Epidermal melanocyte (primary cell): ENCODE measurements around the gene MEFV.

Experiments
- DNase-seq: peaks from one replicate; pipeline ENCODE4 v3.0.0; 2011; ENCODE audit warnings: low spot score; ENCODE audit not compliant: insufficient read length

Gene MEFV

GRCh38 chr16:3266873-3267537, 10.6 kb upstream of the MEFV start:
- peak; percentile 62 for DNase-seq

GRCh38 chr16:3264137-3265036, 8.0 kb upstream of the MEFV start:
- DNase-seq, result peak; percentile 96

- no peak for DNase-seq
Measured at GRCh38 chr16:3262517-3262916, 6.1 kb upstream of the MEFV start.

- no peak for DNase-seq
Measured at GRCh38 chr16:3259836-3260235, 3.4 kb upstream of the MEFV start.

- DNase-seq, result no peak
Measured at GRCh38 chr16:3256866-3257465, 533 bp upstream of the MEFV start.

GRCh38 chr16:3254309-3254708, 2.1 kb downstream of the MEFV start:
- DNase-seq, result no peak

- no peak for DNase-seq
Measured at GRCh38 chr16:3252967-3253366, 3.5 kb downstream of the MEFV start.

- DNase-seq, result no peak
Measured at GRCh38 chr16:3249451-3249850, 7.0 kb downstream of the MEFV start.

GRCh38 chr16:3249020-3249419, 7.4 kb downstream of the MEFV start:
- DNase-seq, result no peak

- no peak for DNase-seq
Measured at GRCh38 chr16:3248596-3248995, 7.8 kb downstream of the MEFV start.

- DNase-seq, result no peak
Measured at GRCh38 chr16:3246876-3247275, 9.6 kb downstream of the MEFV start.

GRCh38 chr16:3246002-3246401, 10.4 kb downstream of the MEFV start:
- DNase-seq, result no peak

GRCh38 chr16:3243882-3244281, 12.6 kb downstream of the MEFV start:
- no peak for DNase-seq

- DNase-seq, result no peak
Measured at GRCh38 chr16:3242709-3243108, 13.7 kb downstream of the MEFV start.

GRCh38 chr16:3241761-3242160, 14.7 kb downstream of the MEFV start:
- DNase-seq, result no peak

GRCh38 chr16:3235856-3236669, 20.4 kb downstream of the MEFV start:
- DNase-seq, result no peak

- peak; percentile 92 for DNase-seq
Measured at GRCh38 chr16:3234857-3235561, 21.4 kb downstream of the MEFV start, which contains the start of gene ZNF200. ZNF200 (minus strand) TSS chr16:3235158; CDS start chr16:3233755, 1,403 bp downstream.

GRCh38 chr16:3234543-3234856, 21.9 kb downstream of the MEFV start:
- DNase-seq, result no peak

- DNase-seq, result no peak
Measured at GRCh38 chr16:3223913-3224515, 32.4 kb downstream of the MEFV start.

- no peak for DNase-seq
Measured at GRCh38 chr16:3220839-3221238, 35.6 kb downstream of the MEFV start.

GRCh38 chr16:3216263-3216640, 40.2 kb downstream of the MEFV start:
- DNase-seq, result no peak
